Fibroblast of mammary gland (primary cell): Measurements from ENCODE around the gene ZNF160.
A peak's percentile ranks its signal among the peaks of the same experiment; 100 is the strongest.
"Not testable (repeated sequence)": the region's sequence is repeated elsewhere in the genome, so short reads cannot be mapped to it uniquely, and the experiment has no call there.

Source experiments
- DNase-seq: peaks from one replicate; pipeline ENCODE4 v3.0.0-alpha.2; 2010; ENCODE audit warnings: low read depth
- H3K4me3 ChIP-seq: 2 replicates; pipeline ENCODE4 v1.5.1; 2011; ENCODE audit warnings: low read depth, mild to moderate bottlenecking, low read length, moderate library complexity; ENCODE audit not compliant: control insufficient read depth
- TF ChIP-seq, protein P1 (sequence below): conservative IDR thresholded peaks from 2 replicates; pipeline ENCODE4 v1.5.1; 2011; ENCODE audit warnings: low read depth, low read length, inconsistent platforms; ENCODE audit not compliant: control insufficient read depth, insufficient read depth

ZNF160 gene

DNA sequence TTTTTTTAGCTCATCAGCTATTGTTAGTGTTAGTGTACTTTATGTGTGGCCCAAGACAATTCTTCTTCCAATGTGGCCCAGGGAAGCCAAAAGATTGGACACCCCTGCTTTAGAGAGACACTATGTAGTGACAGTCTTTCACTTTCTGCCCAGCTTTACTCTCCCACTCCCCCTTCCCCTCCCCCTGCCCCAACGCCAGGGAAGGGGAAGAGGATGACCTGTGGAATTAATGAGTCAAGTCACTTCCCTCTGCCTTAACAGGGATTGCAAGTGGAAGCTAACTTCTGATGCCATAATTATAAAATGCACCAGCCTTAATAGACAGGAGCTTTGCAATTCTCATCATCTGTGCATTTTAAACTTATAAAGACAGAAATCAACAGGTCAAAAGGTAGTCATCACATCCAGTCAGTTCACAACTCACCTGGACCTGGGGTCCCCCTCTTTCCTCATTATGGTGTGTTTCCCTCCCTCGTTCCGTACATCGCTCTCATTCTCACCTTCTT lies 27.9 kb upstream of the ZNF160 start:
- H3K4me3 ChIP-seq = no peak overlapping the region
- DNase-seq = no peak
- TF ChIP-seq, protein P1, sequence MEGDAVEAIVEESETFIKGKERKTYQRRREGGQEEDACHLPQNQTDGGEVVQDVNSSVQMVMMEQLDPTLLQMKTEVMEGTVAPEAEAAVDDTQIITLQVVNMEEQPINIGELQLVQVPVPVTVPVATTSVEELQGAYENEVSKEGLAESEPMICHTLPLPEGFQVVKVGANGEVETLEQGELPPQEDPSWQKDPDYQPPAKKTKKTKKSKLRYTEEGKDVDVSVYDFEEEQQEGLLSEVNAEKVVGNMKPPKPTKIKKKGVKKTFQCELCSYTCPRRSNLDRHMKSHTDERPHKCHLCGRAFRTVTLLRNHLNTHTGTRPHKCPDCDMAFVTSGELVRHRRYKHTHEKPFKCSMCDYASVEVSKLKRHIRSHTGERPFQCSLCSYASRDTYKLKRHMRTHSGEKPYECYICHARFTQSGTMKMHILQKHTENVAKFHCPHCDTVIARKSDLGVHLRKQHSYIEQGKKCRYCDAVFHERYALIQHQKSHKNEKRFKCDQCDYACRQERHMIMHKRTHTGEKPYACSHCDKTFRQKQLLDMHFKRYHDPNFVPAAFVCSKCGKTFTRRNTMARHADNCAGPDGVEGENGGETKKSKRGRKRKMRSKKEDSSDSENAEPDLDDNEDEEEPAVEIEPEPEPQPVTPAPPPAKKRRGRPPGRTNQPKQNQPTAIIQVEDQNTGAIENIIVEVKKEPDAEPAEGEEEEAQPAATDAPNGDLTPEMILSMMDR = no peak

DNA sequence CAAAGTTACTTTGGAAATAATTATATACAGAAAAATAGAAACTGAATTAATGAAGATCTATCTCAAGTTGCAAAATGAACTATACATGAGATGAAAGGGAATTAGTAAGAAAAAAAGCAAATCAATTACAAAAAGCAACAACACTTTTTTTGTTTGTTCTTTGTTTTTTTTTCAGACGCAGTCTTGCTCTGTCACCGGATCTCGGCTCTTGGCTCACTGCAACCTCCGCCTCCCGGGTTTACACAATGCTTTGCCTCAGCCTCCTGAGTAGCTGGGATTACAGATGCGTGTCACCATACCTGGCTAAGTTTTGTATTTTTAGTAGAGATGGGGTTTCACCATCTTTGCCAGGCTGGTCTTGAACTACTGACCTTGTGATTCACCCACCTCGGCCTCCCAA lies 27.3 kb upstream of the ZNF160 start:
- no peak overlapping the region for H3K4me3 ChIP-seq
- TF ChIP-seq, protein P1 = no peak
- DNase-seq = no peak

DNA sequence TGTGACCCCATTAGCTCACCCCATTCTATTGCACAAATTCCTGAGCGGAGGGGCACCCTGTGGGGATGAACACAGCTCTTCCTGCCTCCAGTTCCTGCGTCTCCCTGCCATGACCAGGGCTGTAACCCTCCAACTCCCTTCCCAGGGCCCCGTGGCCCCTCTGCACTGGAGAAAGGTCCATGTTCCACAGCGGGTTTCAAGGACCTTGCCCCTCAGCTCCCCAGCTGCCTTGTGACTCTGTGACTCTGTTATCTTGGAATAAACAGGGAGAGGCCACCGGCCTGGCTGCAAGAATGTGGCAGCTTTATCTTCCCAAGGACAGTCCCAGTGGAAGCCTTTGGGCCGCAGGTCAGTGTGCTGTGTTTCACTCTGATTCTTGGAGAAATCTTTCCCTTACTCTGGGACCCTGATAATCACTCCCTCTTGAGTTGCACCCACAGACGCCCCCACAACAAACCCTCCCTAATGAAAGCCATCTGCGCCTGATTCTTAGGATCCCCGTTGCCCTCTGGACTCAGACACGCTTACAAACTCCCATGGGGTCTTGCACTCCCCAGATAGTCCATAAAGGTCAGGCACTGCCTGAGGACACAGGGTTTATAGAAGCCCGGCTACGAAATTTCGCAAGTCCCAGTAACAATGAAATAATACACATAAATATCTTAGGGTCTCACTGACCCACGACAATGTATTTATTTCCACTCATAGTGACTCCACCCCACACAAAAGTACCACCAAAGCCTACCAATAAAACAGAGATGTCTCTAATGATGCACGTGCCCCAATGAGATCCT lies 23.7 kb upstream of the ZNF160 start:
- H3K4me3 ChIP-seq, DNase-seq: not testable (repeated sequence)

DNA sequence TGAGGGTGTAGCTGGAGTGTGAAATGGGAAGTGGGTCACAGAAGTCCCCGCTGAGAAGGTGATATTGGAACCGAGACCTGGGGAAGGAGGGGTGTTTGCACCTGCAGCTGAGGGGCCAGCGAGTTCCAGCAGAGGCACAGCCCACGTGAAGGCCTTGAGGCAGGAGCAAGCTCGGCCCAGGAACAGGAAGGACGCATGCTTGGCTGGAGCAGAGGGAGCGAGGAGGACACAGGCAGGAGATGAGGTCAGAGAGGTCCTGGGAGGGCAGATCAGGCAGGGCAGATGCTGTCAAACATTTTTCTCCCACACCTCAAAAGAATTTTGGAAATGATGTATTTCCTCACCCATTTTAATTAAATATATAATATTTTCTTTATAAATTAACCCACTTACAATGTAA lies 20.2 kb upstream of the ZNF160 start:
- TF ChIP-seq, protein P1 = no peak
- DNase-seq = no peak
- H3K4me3 ChIP-seq = no peak overlapping the region

DNA sequence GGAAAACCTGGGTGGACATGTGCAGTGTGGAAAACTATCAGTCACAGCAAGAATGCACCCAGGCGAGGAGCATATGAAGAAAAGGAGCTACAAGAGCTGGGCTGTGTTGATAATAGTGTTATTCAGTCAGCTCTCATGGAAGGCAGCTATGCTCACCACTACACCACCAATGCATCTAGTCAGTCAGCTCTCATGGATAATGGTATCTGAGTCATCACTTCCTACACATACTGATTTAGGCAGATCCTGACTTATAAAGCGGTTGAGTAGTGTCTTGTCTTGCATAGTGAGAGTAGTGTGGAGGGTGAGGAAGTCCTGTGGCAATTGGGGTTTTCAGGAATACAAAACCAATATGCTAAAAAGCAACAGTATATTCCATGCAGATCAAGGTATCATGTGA lies 9.1 kb upstream of the ZNF160 start:
- DNase-seq = no peak
- no peak overlapping the region for H3K4me3 ChIP-seq
- TF ChIP-seq, protein P1 = no peak

DNA sequence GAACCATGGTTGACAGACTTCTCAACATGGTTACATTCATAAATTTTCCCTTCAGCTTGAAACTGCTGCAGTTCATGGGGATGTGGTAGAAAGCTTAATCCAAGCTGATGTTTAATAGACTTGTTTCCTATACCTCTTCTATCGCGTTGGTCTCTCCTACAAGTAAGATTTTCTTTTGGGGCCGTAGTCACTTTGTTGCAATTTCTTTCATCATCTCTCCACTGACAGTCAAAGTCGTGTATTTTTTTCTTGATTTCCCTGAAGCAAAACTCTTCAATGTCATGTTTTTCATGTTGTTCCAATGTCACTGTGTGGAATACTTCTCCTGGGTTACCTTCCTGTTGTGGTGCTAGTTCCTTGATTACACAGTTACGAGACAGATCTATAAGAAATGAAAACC lies 6.3 kb upstream of the ZNF160 start:
- DNase-seq = no peak
- no peak overlapping the region for H3K4me3 ChIP-seq
- TF ChIP-seq, protein P1 = no peak

DNA sequence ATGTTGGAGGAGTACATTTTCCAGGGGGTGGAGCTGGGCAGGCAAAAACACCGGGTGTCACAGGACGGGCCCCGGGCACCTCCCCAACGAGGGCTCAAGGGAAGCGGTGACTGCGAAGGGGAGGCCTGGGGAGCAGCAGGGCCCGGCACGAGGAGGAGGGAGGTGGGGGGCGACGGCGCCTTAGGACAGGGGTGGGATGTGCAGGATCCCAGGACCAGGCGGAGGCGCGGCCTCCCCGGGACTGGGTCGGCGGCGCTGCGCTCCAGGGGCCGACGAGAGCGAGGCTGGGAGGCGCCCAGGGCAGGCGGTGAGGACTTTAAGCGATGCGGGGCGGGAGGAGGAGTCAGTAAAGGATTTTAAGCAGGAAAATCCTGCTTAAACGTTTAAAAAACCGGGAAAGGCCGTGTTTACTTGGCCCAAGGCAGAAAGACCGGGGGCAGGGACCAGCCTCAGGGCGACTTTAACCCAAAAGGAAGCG lies 427 bp downstream of the ZNF160 start:
- TF ChIP-seq, protein P1 = no peak
- DNase-seq = peak; percentile 32
- peak overlapping the region; percentile 93 for H3K4me3 ChIP-seq
